GM23338 (cell line): ENCODE results near the gene IL36B.

Experiments
- CTCF ChIP-seq, 2 experiments: fragments of 200-600 bp in 1 of 2; sonication (generic) in 1 of 2; conservative IDR thresholded peaks; 2 replicates each; pipeline versions ENCODE4 v1.5.1 to v1.6.1; 2016 to 2017; ENCODE audit warnings: antibody characterized with exemption in 2 of 2, low read depth in 2 of 2, mild to moderate bottlenecking in 2 of 2, moderate library complexity in 1 of 2
- ETS1 ChIP-seq: IDR thresholded peaks from 2 replicates; pipeline ENCODE4 v1.6.1; 2016; ENCODE audit warnings: antibody characterized with exemption
- EZH2 ChIP-seq: fragments of 200-600 bp; sonication (generic); IDR thresholded peaks from one replicate; pipeline ENCODE4 v1.8.0; 2017; ENCODE audit warnings: antibody characterized with exemption, mild to moderate bottlenecking, low read depth; ENCODE audit not compliant: unreplicated experiment
- EZH2phosphoT487 ChIP-seq: fragments of 200-600 bp; sonication (generic); IDR thresholded peaks from one replicate; pipeline ENCODE4 v1.8.1; 2018; ENCODE audit warnings: antibody characterized with exemption; ENCODE audit not compliant: unreplicated experiment
- JUNB ChIP-seq: IDR thresholded peaks from one replicate; pipeline ENCODE4 v1.6.1; 2016; ENCODE audit warnings: antibody characterized with exemption; ENCODE audit not compliant: unreplicated experiment
- POLR2AphosphoS5 ChIP-seq: IDR thresholded peaks from 2 replicates; pipeline ENCODE4 v1.6.1; 2016; ENCODE audit warnings: antibody characterized with exemption, low read depth
- ZNF331 ChIP-seq: fragments of 250-450 bp; sonication (Bioruptor Pico); IDR thresholded peaks from 2 replicates; pipeline ENCODE4 v1.5.0; 2020; ENCODE audit warnings: low read depth, mild to moderate bottlenecking, moderate library complexity
- TF ChIP-seq, protein P1 (sequence below): IDR thresholded peaks from one replicate; pipeline ENCODE4 v1.6.1; 2018; ENCODE audit warnings: antibody characterized with exemption; ENCODE audit not compliant: unreplicated experiment
- TF ChIP-seq, protein P2 (sequence below): fragments of 250-450 bp; sonication (Bioruptor Pico); IDR thresholded peaks from 2 replicates; pipeline ENCODE4 v1.5.0; 2020; ENCODE audit warnings: mild to moderate bottlenecking, moderate library complexity

DNA sequence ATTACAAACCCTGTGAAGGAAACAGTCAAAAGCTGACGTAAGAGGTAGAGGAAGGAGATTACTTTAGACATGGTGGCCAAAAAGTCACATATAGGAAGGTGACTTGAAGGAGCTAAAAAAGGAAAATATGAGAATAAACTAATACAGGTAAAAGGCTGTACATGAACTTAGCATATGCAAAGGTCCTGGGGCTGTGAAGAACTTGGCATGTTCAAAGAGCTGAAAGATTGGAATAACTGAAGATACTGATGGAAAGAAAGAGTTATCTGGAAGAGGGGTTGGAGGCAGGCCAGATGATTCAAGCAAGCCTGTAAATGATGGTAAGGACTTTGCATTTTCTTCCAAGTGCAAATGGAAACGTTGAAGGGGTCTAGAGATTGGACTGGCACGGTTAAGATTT is 34.2 kb downstream of the IL36B start:
- TF ChIP-seq CTCF (conservative IDR thresholded peaks at IDR 0.05; ENCODE audit: low read depth in 2 of 2), result no peak
- no peak for TF ChIP-seq EZH2
- TF ChIP-seq EZH2phosphoT487, result no peak
- TF ChIP-seq JUNB, result no peak
- TF ChIP-seq, protein P1, sequence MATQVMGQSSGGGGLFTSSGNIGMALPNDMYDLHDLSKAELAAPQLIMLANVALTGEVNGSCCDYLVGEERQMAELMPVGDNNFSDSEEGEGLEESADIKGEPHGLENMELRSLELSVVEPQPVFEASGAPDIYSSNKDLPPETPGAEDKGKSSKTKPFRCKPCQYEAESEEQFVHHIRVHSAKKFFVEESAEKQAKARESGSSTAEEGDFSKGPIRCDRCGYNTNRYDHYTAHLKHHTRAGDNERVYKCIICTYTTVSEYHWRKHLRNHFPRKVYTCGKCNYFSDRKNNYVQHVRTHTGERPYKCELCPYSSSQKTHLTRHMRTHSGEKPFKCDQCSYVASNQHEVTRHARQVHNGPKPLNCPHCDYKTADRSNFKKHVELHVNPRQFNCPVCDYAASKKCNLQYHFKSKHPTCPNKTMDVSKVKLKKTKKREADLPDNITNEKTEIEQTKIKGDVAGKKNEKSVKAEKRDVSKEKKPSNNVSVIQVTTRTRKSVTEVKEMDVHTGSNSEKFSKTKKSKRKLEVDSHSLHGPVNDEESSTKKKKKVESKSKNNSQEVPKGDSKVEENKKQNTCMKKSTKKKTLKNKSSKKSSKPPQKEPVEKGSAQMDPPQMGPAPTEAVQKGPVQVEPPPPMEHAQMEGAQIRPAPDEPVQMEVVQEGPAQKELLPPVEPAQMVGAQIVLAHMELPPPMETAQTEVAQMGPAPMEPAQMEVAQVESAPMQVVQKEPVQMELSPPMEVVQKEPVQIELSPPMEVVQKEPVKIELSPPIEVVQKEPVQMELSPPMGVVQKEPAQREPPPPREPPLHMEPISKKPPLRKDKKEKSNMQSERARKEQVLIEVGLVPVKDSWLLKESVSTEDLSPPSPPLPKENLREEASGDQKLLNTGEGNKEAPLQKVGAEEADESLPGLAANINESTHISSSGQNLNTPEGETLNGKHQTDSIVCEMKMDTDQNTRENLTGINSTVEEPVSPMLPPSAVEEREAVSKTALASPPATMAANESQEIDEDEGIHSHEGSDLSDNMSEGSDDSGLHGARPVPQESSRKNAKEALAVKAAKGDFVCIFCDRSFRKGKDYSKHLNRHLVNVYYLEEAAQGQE, result no peak
- no peak for TF ChIP-seq POLR2AphosphoS5
- TF ChIP-seq, protein P2, sequence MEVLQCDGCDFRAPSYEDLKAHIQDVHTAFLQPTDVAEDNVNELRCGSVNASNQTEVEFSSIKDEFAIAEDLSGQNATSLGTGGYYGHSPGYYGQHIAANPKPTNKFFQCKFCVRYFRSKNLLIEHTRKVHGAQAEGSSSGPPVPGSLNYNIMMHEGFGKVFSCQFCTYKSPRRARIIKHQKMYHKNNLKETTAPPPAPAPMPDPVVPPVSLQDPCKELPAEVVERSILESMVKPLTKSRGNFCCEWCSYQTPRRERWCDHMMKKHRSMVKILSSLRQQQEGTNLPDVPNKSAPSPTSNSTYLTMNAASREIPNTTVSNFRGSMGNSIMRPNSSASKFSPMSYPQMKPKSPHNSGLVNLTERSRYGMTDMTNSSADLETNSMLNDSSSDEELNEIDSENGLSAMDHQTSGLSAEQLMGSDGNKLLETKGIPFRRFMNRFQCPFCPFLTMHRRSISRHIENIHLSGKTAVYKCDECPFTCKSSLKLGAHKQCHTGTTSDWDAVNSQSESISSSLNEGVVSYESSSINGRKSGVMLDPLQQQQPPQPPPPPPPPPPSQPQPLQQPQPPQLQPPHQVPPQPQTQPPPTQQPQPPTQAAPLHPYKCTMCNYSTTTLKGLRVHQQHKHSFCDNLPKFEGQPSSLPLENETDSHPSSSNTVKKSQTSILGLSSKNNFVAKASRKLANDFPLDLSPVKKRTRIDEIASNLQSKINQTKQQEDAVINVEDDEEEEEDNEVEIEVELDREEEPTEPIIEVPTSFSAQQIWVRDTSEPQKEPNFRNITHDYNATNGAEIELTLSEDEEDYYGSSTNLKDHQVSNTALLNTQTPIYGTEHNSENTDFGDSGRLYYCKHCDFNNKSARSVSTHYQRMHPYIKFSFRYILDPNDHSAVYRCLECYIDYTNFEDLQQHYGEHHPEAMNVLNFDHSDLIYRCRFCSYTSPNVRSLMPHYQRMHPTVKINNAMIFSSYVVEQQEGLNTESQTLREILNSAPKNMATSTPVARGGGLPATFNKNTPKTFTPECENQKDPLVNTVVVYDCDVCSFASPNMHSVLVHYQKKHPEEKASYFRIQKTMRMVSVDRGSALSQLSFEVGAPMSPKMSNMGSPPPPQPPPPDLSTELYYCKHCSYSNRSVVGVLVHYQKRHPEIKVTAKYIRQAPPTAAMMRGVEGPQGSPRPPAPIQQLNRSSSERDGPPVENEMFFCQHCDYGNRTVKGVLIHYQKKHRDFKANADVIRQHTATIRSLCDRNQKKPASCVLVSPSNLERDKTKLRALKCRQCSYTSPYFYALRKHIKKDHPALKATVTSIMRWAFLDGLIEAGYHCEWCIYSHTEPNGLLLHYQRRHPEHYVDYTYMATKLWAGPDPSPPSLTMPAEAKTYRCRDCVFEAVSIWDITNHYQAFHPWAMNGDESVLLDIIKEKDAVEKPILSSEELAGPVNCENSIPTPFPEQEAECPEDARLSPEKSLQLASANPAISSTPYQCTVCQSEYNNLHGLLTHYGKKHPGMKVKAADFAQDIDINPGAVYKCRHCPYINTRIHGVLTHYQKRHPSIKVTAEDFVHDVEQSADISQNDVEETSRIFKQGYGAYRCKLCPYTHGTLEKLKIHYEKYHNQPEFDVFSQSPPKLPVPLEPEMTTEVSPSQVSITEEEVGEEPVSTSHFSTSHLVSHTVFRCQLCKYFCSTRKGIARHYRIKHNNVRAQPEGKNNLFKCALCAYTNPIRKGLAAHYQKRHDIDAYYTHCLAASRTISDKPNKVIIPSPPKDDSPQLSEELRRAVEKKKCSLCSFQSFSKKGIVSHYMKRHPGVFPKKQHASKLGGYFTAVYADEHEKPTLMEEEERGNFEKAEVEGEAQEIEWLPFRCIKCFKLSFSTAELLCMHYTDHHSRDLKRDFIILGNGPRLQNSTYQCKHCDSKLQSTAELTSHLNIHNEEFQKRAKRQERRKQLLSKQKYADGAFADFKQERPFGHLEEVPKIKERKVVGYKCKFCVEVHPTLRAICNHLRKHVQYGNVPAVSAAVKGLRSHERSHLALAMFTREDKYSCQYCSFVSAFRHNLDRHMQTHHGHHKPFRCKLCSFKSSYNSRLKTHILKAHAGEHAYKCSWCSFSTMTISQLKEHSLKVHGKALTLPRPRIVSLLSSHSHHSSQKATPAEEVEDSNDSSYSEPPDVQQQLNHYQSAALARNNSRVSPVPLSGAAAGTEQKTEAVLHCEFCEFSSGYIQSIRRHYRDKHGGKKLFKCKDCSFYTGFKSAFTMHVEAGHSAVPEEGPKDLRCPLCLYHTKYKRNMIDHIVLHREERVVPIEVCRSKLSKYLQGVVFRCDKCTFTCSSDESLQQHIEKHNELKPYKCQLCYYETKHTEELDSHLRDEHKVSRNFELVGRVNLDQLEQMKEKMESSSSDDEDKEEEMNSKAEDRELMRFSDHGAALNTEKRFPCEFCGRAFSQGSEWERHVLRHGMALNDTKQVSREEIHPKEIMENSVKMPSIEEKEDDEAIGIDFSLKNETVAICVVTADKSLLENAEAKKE (CRISPR knock-in tag), result no peak
- TF ChIP-seq ZNF331, result no peak
- TF ChIP-seq ETS1, result no peak
